ENCODE measurements around the gene C6orf62. TPM values are rescaled to one million over a fixed set of nuclear protein-coding genes. Genes with fewer than 3 reads are reported as not detected.
"Not testable (repeated sequence)": the region's sequence is repeated elsewhere in the genome, so short reads cannot be mapped to it uniquely, and the experiment has no call there.

C6orf62 gene
- polyA plus RNA-seq, 1 donor from 2014 or later: 105 TPM

DNA sequence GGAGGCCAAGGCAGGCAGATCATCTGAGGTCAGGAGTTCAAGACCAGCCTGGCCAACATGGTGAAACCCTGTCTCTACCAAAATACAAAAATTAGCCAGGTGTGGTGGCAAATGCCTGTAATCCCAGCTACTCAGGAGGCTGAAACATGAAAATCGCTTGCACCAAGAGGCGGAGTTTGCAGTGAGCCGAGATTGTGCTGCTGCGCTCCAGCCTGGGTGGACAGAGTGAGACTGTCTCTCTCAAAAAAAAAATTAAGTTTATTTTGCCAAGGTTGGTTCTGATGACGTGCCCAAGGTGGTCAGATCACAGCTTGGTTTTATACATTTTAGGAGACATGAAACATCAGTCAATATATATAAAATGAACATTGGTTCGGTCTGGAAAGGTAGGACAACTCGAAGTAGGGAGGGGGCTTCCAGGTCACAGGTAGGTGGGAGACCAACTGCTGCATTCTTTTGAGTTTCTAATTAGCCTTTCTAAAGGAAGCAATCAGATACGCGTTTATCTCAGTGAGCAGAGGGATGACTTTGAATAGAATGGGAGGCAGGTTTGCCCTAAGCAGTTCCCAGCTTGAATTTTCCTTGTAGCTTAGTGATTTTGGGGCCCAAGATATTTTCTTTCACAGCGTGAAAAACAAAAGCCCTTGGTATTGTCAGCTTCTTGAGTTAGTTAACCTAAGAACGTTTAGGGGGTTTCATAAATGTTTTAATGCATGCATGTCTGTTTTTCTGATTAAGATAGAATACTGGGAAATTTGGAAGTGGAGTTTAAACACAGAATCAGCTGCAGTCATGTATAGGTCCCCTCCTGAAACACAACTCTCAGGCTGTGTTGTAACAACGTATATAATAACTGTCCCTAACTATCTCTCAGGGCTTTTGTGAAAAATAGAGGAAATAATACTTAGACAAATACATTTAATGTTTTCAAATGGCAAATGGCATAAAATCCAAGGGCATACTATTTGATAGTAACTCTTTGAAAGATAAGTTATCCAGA is 35.4 kb downstream of the C6orf62 start:
- H3K4me2 ChIP-seq (ENCODE audit: low read length): no peak overlapping the region
- H4K20me1 ChIP-seq (ENCODE audit: insufficient read depth): no peaks in the 10 kb centered on the region
- H3K9me2 ChIP-seq (ENCODE audit: insufficient read depth, low read length): no peaks in the 10 kb centered on the region
- H3K9me3 ChIP-seq (ENCODE audit: low read length): no peaks in the 10 kb centered on the region
- H3K9ac ChIP-seq (ENCODE audit: low read length): peak overlapping the region; percentile 22
- no peak overlapping the region for H2AFZ ChIP-seq (ENCODE audit: low read depth, low read length)
- no peaks in the 10 kb centered on the region for H3K27me3 ChIP-seq (ENCODE audit: insufficient read depth, low read depth, low read length)
- H3K4me3 ChIP-seq (ENCODE audit: low read length): no peak overlapping the region
- TF ChIP-seq SMC3 (conservative IDR thresholded peaks at IDR 0.05; ENCODE audit: poor library complexity): no peak
- TF ChIP-seq, protein P1, sequence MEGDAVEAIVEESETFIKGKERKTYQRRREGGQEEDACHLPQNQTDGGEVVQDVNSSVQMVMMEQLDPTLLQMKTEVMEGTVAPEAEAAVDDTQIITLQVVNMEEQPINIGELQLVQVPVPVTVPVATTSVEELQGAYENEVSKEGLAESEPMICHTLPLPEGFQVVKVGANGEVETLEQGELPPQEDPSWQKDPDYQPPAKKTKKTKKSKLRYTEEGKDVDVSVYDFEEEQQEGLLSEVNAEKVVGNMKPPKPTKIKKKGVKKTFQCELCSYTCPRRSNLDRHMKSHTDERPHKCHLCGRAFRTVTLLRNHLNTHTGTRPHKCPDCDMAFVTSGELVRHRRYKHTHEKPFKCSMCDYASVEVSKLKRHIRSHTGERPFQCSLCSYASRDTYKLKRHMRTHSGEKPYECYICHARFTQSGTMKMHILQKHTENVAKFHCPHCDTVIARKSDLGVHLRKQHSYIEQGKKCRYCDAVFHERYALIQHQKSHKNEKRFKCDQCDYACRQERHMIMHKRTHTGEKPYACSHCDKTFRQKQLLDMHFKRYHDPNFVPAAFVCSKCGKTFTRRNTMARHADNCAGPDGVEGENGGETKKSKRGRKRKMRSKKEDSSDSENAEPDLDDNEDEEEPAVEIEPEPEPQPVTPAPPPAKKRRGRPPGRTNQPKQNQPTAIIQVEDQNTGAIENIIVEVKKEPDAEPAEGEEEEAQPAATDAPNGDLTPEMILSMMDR (IDR thresholded peaks at IDR 0.05; ENCODE audit: poor library complexity, severe bottlenecking): no peak
- no peak for TF ChIP-seq REST (IDR thresholded peaks at IDR 0.05; ENCODE audit: borderline replicate concordance)
- no peak for TF ChIP-seq POLR2AphosphoS5 (IDR thresholded peaks at IDR 0.05)
- TF ChIP-seq RAD21 (conservative IDR thresholded peaks at IDR 0.05): no peak
- TF ChIP-seq MXI1 (conservative IDR thresholded peaks at IDR 0.05; ENCODE audit: poor library complexity, severe bottlenecking): no peak
- no peak for TF ChIP-seq TAF1 (IDR thresholded peaks at IDR 0.05; ENCODE audit: low read depth)
- no peak for TF ChIP-seq EZH2 (IDR thresholded peaks at IDR 0.05; ENCODE audit: borderline replicate concordance, insufficient read depth, low read length, poor library complexity, severe bottlenecking)
- TF ChIP-seq EP300 (conservative IDR thresholded peaks at IDR 0.05; ENCODE audit: poor library complexity, severe bottlenecking): no peak
- no peaks in the 10 kb centered on the region for H3F3A ChIP-seq (ENCODE audit: insufficient read depth, low read length, poor library complexity, severe bottlenecking)
- H3K36me3 ChIP-seq (ENCODE audit: insufficient read depth, low read length): no peaks in the 10 kb centered on the region
- H3K79me2 ChIP-seq (replicated peaks; ENCODE audit: insufficient read depth, low read length): no peaks in the 10 kb centered on the region
- peak overlapping the region; percentile 36 for H3K27ac ChIP-seq (ENCODE audit: low read length)

DNA sequence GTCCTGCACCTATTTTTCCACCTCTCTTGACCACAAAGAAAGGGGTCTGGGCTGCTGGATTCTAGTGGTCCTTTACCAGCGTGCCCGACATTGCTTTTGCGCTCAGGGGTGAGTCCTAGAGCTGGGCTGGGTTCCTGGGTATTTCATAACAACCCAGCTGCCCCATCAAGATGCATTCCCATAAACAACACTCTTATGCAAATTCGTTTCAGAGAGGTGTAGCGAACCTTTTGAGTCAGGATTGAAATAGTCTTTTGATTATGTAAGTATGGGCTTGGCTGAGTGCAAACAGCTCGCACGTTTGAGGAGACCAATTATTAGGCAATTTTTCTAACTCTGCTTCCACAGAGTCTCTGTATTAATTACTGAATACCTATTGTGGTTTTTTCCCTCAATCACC is 38.4 kb downstream of the C6orf62 start:
- Histone ChIP-seq H4K20me1 (ENCODE audit: insufficient read depth) (no peaks in the 10 kb centered on the region), H2AFZ (ENCODE audit: low read depth, low read length) (no peak overlapping the region), H3K9me2 (ENCODE audit: insufficient read depth, low read length) (no peaks in the 10 kb centered on the region), H3K9me3 (ENCODE audit: low read length) (no peaks in the 10 kb centered on the region), H3K4me2 (ENCODE audit: low read length) (no peak overlapping the region), H3K36me3 (ENCODE audit: insufficient read depth, low read length) (no peaks in the 10 kb centered on the region), H3K27me3 (ENCODE audit: insufficient read depth, low read depth, low read length) (no peaks in the 10 kb centered on the region), H3K79me2 (replicated peaks; ENCODE audit: insufficient read depth, low read length) (no peaks in the 10 kb centered on the region), H3K9ac (ENCODE audit: low read length) (no peak overlapping the region), H3K4me3 (ENCODE audit: low read length) (no peak overlapping the region), H3K27ac (ENCODE audit: low read length) (no peak overlapping the region), H3F3A (ENCODE audit: insufficient read depth, low read length, poor library complexity, severe bottlenecking) (no peaks in the 10 kb centered on the region)
- no peak for TF ChIP-seq SMC3 (conservative IDR thresholded peaks at IDR 0.05; ENCODE audit: poor library complexity)

DNA sequence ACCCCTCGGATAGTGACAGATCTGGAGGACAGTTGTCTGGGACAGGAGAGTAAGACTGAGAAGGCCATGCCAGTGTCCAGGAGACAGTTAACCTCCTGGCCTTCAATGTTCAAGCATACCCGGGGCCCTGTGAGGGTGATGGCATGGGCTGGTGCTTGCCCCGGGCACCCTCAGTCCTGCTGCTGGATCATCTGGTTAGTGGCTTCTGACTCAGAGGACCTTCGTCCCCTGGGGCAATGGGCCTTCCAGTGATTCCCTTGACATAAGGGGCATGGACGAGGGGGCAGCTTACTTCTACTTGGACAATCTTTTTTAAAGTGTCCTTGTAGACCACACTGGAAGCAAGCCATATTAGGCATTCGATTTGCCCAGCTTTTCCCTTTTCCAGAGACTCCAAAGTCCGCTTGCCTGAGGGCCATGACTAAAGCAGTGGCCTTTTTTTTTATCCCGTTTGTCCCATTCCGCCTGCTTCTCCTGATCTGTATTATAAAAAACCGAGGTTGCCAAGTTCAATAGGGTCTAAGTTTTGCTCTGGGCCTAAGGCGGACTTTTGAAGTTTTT is 40.1 kb downstream of the C6orf62 start:
- H3K36me3 ChIP-seq (ENCODE audit: insufficient read depth, low read length); H3K4me2 ChIP-seq (ENCODE audit: low read length); H3K27me3 ChIP-seq (ENCODE audit: insufficient read depth, low read depth, low read length); H3F3A ChIP-seq (ENCODE audit: insufficient read depth, low read length, poor library complexity, severe bottlenecking); H3K9ac ChIP-seq (ENCODE audit: low read length); H4K20me1 ChIP-seq (ENCODE audit: insufficient read depth); H2AFZ ChIP-seq (ENCODE audit: low read depth, low read length); H3K9me3 ChIP-seq (ENCODE audit: low read length); H3K27ac ChIP-seq (ENCODE audit: low read length); H3K79me2 ChIP-seq (replicated peaks; ENCODE audit: insufficient read depth, low read length); H3K9me2 ChIP-seq (ENCODE audit: insufficient read depth, low read length); H3K4me3 ChIP-seq (ENCODE audit: low read length): not testable (repeated sequence)
